Prostate gland (tissue), 2 donors: ENCODE results near the gene IRF7.

ENCODE experiments used
- POLR2A ChIP-seq: fragments of 450-650 bp; IDR thresholded peaks from one replicate; pipeline ENCODE4 v1.6.1; 2016; ENCODE audit warnings: antibody characterized with exemption, mild to moderate bottlenecking
- POLR2AphosphoS5 ChIP-seq: sonication (generic); formaldehyde crosslinking; IDR thresholded peaks from one replicate; pipeline ENCODE4 v1.6.1; 2017; ENCODE audit warnings: antibody characterized with exemption
- TF ChIP-seq, protein P1 (sequence below), 4 experiments: fragments of 200-600 bp in 2 of 4; fragments of 450-650 bp in 2 of 4; sonication (generic) in 2 of 4; IDR thresholded peaks; 1 replicate in 3 of 4; 2 replicates in 1 of 4; pipeline ENCODE4 v1.5.1; 2016 to 2019; ENCODE audit warnings: antibody characterized with exemption in 4 of 4, mild to moderate bottlenecking in 2 of 4, moderate library complexity in 2 of 4

DNA sequence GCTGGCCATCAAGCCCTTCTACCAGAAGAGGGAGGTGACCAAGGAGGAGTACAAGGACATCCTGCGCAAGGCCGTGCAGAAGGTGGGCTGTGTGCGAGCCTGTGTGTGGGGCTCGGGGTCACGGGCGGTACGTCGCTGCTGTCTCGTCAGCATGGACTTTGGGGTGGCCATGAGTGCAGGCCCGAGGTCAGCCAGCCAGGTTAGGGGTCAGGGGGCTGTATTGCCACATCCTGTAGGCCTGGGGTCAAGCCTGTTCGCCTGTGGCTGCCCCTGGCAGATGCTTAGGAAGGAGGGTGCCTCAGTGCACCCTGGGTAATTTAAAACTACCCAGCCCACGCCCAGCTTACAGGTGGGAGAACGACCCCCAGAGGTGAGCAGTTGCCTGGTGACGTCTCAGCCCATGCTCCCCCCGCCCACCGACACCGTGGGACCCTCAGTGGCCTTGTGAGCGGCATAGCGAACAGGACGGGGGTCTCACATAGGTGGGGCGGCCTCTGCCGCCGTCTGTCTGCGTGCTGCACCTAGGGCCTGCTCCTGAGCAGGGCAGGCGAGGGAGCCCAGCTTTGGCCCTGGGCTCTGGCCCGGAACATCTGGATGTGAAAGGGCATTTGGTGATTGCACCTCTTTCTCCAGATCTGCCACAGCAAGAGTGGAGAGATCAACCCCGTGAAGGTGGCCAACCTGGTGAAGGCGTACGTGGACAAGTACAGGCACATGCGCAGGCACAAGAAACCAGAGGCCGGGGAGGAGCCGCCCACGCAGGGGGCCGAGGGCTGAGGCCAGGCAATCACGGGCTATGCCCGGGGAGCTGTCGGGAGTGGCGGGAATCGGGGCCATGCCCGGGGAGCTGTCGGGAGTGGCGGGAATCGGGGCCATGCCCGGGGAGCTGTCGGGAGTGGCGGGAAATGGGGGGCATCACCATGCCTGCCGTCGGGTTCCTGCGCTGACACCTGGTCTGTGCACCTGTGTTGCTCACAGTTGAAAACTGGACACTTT lies 4.5 kb downstream of the IRF7 start:
- TF ChIP-seq, protein P1, sequence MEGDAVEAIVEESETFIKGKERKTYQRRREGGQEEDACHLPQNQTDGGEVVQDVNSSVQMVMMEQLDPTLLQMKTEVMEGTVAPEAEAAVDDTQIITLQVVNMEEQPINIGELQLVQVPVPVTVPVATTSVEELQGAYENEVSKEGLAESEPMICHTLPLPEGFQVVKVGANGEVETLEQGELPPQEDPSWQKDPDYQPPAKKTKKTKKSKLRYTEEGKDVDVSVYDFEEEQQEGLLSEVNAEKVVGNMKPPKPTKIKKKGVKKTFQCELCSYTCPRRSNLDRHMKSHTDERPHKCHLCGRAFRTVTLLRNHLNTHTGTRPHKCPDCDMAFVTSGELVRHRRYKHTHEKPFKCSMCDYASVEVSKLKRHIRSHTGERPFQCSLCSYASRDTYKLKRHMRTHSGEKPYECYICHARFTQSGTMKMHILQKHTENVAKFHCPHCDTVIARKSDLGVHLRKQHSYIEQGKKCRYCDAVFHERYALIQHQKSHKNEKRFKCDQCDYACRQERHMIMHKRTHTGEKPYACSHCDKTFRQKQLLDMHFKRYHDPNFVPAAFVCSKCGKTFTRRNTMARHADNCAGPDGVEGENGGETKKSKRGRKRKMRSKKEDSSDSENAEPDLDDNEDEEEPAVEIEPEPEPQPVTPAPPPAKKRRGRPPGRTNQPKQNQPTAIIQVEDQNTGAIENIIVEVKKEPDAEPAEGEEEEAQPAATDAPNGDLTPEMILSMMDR (IDR thresholded peaks at IDR 0.05) = no peak
- TF ChIP-seq POLR2AphosphoS5 (no peak), POLR2A (no peak)
